HCT116 (cell line): Measurements from ENCODE around the gene FOXP1. TPM values are rescaled to one million over a fixed set of nuclear protein-coding genes. Genes with fewer than 3 reads are reported as not detected.

Experiments used
- ATAC-seq: fragments of 200-7000 bp; cut with Tn5 transposase; 2 replicates; pipeline ENCODE4 v1.9.1; 2020; ENCODE audit warnings: mild to moderate bottlenecking, moderate library complexity
- BruUV-seq: library from RNA; stranded (reverse); fragments of 400-500 nt; replicated peaks from 2 replicates; lab custom pipeline; 2021; lab: Mats Ljungman, UMichigan
- CTCF ChIA-PET: fragments of 300-600 bp; sonication (Branson Sonifier 250); formaldehyde crosslinking; loops from one replicate; lab custom pipeline; 2021; ENCODE audit warnings: antibody characterized with exemption; lab: Charles Lee
- POLR2A ChIA-PET: fragments of 300-600, 350-600 bp; sonication (Branson Sonifier 250); formaldehyde crosslinking; loops from one replicate; lab custom pipeline; 2021; ENCODE audit warnings: antibody characterized with exemption; lab: Charles Lee
- RAD21 ChIA-PET, 2 experiments: fragments of 300-600 bp; sonication (Branson Sonifier 250); formaldehyde crosslinking; loops; one replicate each; lab custom pipeline; 2023; ENCODE audit warnings: low total read pairs in 2 of 2; ENCODE audit not compliant: uncharacterized antibody in 2 of 2, unreplicated experiment in 2 of 2, low non-redundant PET in 1 of 2; lab: Charles Lee
- DNase-seq: peaks from one replicate; pipeline ENCODE4 v3.0.0-alpha.2; 2010; ENCODE audit warnings: low read depth, low spot score
- H2AFZ ChIP-seq: fragments of 200-600 bp; shearing (Covaris generic), sonication (generic); 2 replicates; pipeline ENCODE4 v1.6.1; 2017; ENCODE audit warnings: low read depth, mixed run types, mixed read lengths, antibody characterized with exemption, low read length; ENCODE audit not compliant: poor library complexity, severe bottlenecking
- H3K27ac ChIP-seq: 2 replicates; pipeline ENCODE4 v1.5.1; 2012; ENCODE audit warnings: low read depth, low read length
- H3K27me3 ChIP-seq: fragments of 200-600 bp; sonication (generic); 2 replicates; pipeline ENCODE4 v1.6.1; 2016; ENCODE audit warnings: mixed run types, low read length, mixed read lengths; ENCODE audit not compliant: insufficient read depth
- H3K36me3 ChIP-seq, 2 experiments: fragments of 200-500 bp in 1 of 2; fragments of 200-600 bp in 1 of 2; sonication (Bioruptor generic) in 1 of 2; sonication (generic) in 1 of 2; 2 replicates each; pipeline versions ENCODE4 v1.5.1 to v1.6.1; 2014 to 2016; ENCODE audit warnings: low read length in 2 of 2, inconsistent platforms in 1 of 2, mixed read lengths in 1 of 2, mixed run types in 1 of 2; ENCODE audit not compliant: insufficient read depth in 2 of 2, control insufficient read depth in 1 of 2
- H3K4me1 ChIP-seq, 2 experiments: fragments of 200-600 bp in 1 of 2; sonication (generic) in 1 of 2; 2 replicates each; pipeline versions ENCODE4 v1.5.1 to v1.6.1; 2012 to 2017; ENCODE audit warnings: low read length in 2 of 2, inconsistent platforms in 1 of 2, mild to moderate bottlenecking in 1 of 2, mixed read lengths in 1 of 2, mixed run types in 1 of 2, moderate library complexity in 1 of 2; ENCODE audit not compliant: insufficient read depth in 2 of 2, control insufficient read depth in 1 of 2
- H3K4me2 ChIP-seq: fragments of 200-600 bp; sonication (generic); 2 replicates; pipeline ENCODE4 v1.6.1; 2017; ENCODE audit warnings: mixed run types, low read length, mixed read lengths
- H3K4me3 ChIP-seq, 2 experiments: fragments of 200-600 bp in 1 of 2; sonication (generic) in 1 of 2; replicated peaks in 1 of 2; 2 replicates each; pipeline ENCODE4 v1.5.1; 2011 to 2016; ENCODE audit warnings: low read length in 2 of 2, control low read depth in 1 of 2, low read depth in 1 of 2, mild to moderate bottlenecking in 1 of 2, mixed read lengths in 1 of 2, mixed run types in 1 of 2
- H3K79me2 ChIP-seq: fragments of 200-600 bp; sonication (generic); 2 replicates; pipeline ENCODE4 v1.6.1; 2017; ENCODE audit warnings: mild to moderate bottlenecking, mixed run types, low read length, moderate library complexity, mixed read lengths; ENCODE audit not compliant: insufficient read depth
- H3K9ac ChIP-seq: fragments of 200-600 bp; sonication (generic); 2 replicates; pipeline ENCODE4 v1.6.1; 2016; ENCODE audit warnings: low read length, mixed read lengths
- H3K9me2 ChIP-seq: fragments of 200-600 bp; sonication (generic), shearing (Covaris generic); 2 replicates; pipeline ENCODE4 v1.6.1; 2017; ENCODE audit warnings: mixed run types, mild to moderate bottlenecking, moderate library complexity; ENCODE audit not compliant: insufficient read depth
- H3K9me3 ChIP-seq, 2 experiments: fragments of 200-500 bp in 1 of 2; fragments of 200-600 bp in 1 of 2; sonication (Bioruptor generic) in 1 of 2; sonication (generic) in 1 of 2; 2 replicates each; pipeline ENCODE4 v1.6.1; 2014 to 2017; ENCODE audit warnings: low read length in 2 of 2, mixed read lengths in 2 of 2, inconsistent platforms in 1 of 2, low read depth in 1 of 2, mild to moderate bottlenecking in 1 of 2, mixed run types in 1 of 2, moderate library complexity in 1 of 2; ENCODE audit not compliant: control insufficient read depth in 1 of 2, insufficient read depth in 1 of 2
- H4K20me1 ChIP-seq: fragments of 200-600 bp; sonication (generic), shearing (Covaris generic); 2 replicates; pipeline ENCODE4 v1.6.1; 2017; ENCODE audit warnings: mixed run types, mild to moderate bottlenecking, moderate library complexity; ENCODE audit not compliant: insufficient read depth
- ATF3 ChIP-seq: IDR thresholded peaks from 2 replicates; pipeline ENCODE4 v1.6.1; 2012
- CBX3 ChIP-seq: IDR thresholded peaks from 2 replicates; pipeline ENCODE4 v1.6.1; 2012; ENCODE audit warnings: low read depth
- CTCF ChIP-seq, 3 experiments: fragments of 200-600 bp in 1 of 3; sonication (generic) in 1 of 3; IDR thresholded peaks in 2 of 3; conservative IDR thresholded peaks in 1 of 3; 2 replicates each; pipeline ENCODE4 v1.5.1; 2012 to 2017; ENCODE audit warnings: low read depth in 2 of 3, low read length in 2 of 3, antibody characterized with exemption in 1 of 3, borderline replicate concordance in 1 of 3, control low read depth in 1 of 3, mild to moderate bottlenecking in 1 of 3, mixed read lengths in 1 of 3, mixed run types in 1 of 3, moderate library complexity in 1 of 3; ENCODE audit not compliant: insufficient read depth in 1 of 3
- EGR1 ChIP-seq: IDR thresholded peaks from 2 replicates; pipeline ENCODE4 v1.6.1; 2012; ENCODE audit warnings: low read depth
- ELF1 ChIP-seq: IDR thresholded peaks from 2 replicates; pipeline ENCODE4 v1.6.1; 2012; ENCODE audit warnings: low read depth, borderline replicate concordance
- EZH2 ChIP-seq: fragments of 200-600 bp; sonication (generic); IDR thresholded peaks from 2 replicates; pipeline ENCODE4 v1.6.1; 2017; ENCODE audit warnings: antibody characterized with exemption, mixed run types
- EZH2phosphoT487 ChIP-seq: fragments of 200-600 bp; IDR thresholded peaks from 2 replicates; pipeline ENCODE4 v1.6.1; 2018; ENCODE audit warnings: antibody characterized with exemption, borderline replicate concordance
- FOSL1 ChIP-seq: IDR thresholded peaks from 2 replicates; pipeline ENCODE4 v1.6.1; 2012; ENCODE audit warnings: low read depth
- MAX ChIP-seq: IDR thresholded peaks from 2 replicates; pipeline ENCODE4 v1.6.1; 2012
- POLR2A ChIP-seq: IDR thresholded peaks from 2 replicates; pipeline ENCODE4 v1.7.0; 2011; ENCODE audit warnings: borderline replicate concordance; ENCODE audit not compliant: insufficient read depth, insufficient read length; ENCODE audit errors: extremely low read depth
- POLR2AphosphoS5 ChIP-seq: IDR thresholded peaks from 2 replicates; pipeline ENCODE4 v1.6.1; 2011; ENCODE audit warnings: mild to moderate bottlenecking, low read depth, low read length, moderate library complexity
- SIN3A ChIP-seq: IDR thresholded peaks from 2 replicates; pipeline ENCODE4 v1.6.1; 2012; ENCODE audit warnings: low read depth
- SRF ChIP-seq: IDR thresholded peaks from 2 replicates; pipeline ENCODE4 v1.6.1; 2012; ENCODE audit warnings: low read depth
- TCF7L2 ChIP-seq: IDR thresholded peaks from 2 replicates; pipeline ENCODE4 v1.7.0; 2011; ENCODE audit warnings: borderline replicate concordance, inconsistent platforms; ENCODE audit not compliant: insufficient read depth, insufficient read length; ENCODE audit errors: extremely low read depth
- YY1 ChIP-seq: IDR thresholded peaks from 2 replicates; pipeline ENCODE4 v1.6.1; 2011; ENCODE audit warnings: low read length, low read depth, moderate library complexity, mild to moderate bottlenecking; ENCODE audit not compliant: insufficient replicate concordance; ENCODE audit errors: extremely low read depth
- ZFX ChIP-seq: fragments of 450-650 bp; IDR thresholded peaks from 2 replicates; pipeline ENCODE4 v1.6.1; 2017
- intact Hi-C: fragments of 100-400 bp; cut with micrococcal nuclease; formaldehyde crosslinking; loops from 2 replicates; pipeline ENCODE4 v1.10.0; 2022
- total RNA-seq: library from RNA; stranded (reverse); gene quantifications from one replicate; pipeline ENCODE4 v1.2.1, GENCODE V29; 2021; ENCODE audit not compliant: unreplicated experiment

FOXP1 gene
- total RNA-seq, 1 experiment from 2014 or later: 11.4 TPM

GRCh38 chr3:71041371-71041770, 542.2 kb downstream of the FOXP1 start:
- no peak overlapping the region for H3K4me3 ChIP-seq
- no peaks in the 10 kb centered on the region for H3K79me2 ChIP-seq
- no TSS peak for BruUV-seq
- no peaks in the 10 kb centered on the region for H3K36me3 ChIP-seq
- TF ChIP-seq EGR1 (no peak), ELF1 (no peak), CBX3 (no peak), POLR2A (no peak), ATF3 (no peak), EZH2phosphoT487 (no peak), SRF (no peak)
- intact Hi-C loops: no loop called here
- H3K9ac ChIP-seq: no peak overlapping the region
- H3K4me2 ChIP-seq: no peak overlapping the region
- CTCF ChIA-PET: no interaction called here
- H3K27ac ChIP-seq: no peak overlapping the region
- no peaks in the 10 kb centered on the region; a peak in 1 of 4 replicates for H3K9me3 ChIP-seq
- no peaks in the 10 kb centered on the region for H3K9me2 ChIP-seq
- no peak overlapping the region for H2AFZ ChIP-seq
- POLR2A ChIA-PET: no interaction called here
- RAD21 ChIA-PET: no interaction called here
- H3K27me3 ChIP-seq: no peaks in the 10 kb centered on the region
- H3K4me1 ChIP-seq: no peaks in the 10 kb centered on the region
- DNase-seq: no peak
- ATAC-seq: no peak
- no peaks in the 10 kb centered on the region; the same call in 1 of the 2 replicates for H4K20me1 ChIP-seq

- intact Hi-C loops: no loop called here
- Histone ChIP-seq H3K4me2 (no peak overlapping the region), H3K79me2 (no peaks in the 10 kb centered on the region), H3K27ac (no peak overlapping the region), H3K9me3 (no peaks in the 10 kb centered on the region), H3K4me3 (no peak overlapping the region), H3K36me3 (no peaks in the 10 kb centered on the region), H2AFZ (no peak overlapping the region), H3K27me3 (no peaks in the 10 kb centered on the region), H3K9ac (no peak overlapping the region), H4K20me1 (no peaks in the 10 kb centered on the region), H3K9me2 (no peaks in the 10 kb centered on the region), H3K4me1 (no peaks in the 10 kb centered on the region)
- BruUV-seq: no TSS peak
- ChIA-PET CTCF (no interaction called here), POLR2A (no interaction called here), RAD21 (no interaction called here)
- TF ChIP-seq MAX (no peak), CBX3 (no peak), SIN3A (no peak), ZFX (no peak), FOSL1 (no peak), CTCF (IDR thresholded peaks at IDR 0.05 in 2 of 3, conservative IDR thresholded peaks at IDR 0.05 in 1 of 3; ENCODE audit: borderline replicate concordance in 1 of 3, insufficient read depth in 1 of 3, low read depth in 2 of 3, low read length in 2 of 3) (no peak), POLR2AphosphoS5 (no peak), EGR1 (no peak), EZH2phosphoT487 (no peak), EZH2 (no peak), TCF7L2 (no peak), SRF (no peak), POLR2A (no peak), ELF1 (no peak), YY1 (no peak)
- no peak for DNase-seq
- no peak for ATAC-seq
Measured at GRCh38 chr3:71039332-71039731, 544.2 kb downstream of the FOXP1 start.
